NCI-H1092 treated with DMSO at 0.1 percent for 48 hours (cell line): ENCODE results near the gene CTIF.
A peak's percentile ranks its signal among the peaks of the same experiment; 100 is the strongest.

Source experiments
- DNase-seq: peaks from one replicate; lab custom pipeline; 2025; lab: John Stamatoyannopoulos, UW

The CTIF gene

DNA sequence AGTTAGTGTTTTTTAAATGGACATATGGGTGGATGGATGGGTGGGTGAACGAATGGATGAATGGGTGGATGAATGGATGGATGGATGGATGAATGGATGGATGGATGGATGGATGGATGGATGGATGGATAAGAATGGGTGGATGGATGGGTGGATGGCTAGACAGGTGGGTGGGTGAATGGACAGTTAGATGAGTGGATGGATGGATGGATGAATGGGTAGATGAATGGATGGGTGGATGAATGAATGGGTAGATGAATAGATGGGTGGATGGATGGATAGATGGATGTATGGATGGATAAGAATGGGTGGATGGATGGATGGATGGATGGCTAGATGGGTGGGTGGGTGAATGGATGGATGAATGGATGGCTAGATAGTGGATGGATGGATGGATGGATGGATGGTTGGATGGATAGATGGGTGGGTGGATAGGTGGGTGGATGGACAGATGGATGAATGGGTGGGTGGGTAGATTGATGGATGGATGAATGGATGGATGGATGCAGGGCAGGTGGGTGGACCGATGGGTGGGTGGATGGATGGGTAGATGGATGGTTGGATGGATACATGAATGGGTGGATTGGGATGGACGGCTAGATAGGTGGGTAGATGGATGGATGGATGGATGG is 64.0 kb downstream of the CTIF start:
- DNase-seq, result no peak

DNA sequence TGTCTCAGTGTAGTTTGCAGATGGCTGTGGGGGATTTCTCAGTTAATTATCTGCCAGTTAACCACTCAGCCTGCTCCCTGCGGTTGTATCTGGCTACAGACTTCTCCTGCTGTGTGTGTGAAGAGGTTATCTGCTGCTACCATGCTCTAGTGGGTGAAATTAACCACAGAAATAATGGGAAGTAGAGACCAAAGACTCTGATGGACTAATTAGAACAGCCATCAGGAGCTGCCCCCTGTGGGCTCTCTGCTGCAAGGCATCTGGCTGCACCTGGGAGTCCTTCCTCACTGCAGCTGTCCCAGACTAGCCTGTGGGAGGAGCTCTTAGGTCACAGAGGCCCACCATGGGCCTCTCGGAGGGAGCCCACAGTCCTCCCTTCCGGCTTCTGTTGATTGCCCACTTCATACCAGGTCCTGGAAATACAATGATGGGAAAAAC is 66.6 kb downstream of the CTIF start:
- peak; percentile 22 for DNase-seq

GRCh38 chr18:48607056-48607984 is 68.5 kb downstream of the CTIF start:
- DNase-seq, result no peak

DNA sequence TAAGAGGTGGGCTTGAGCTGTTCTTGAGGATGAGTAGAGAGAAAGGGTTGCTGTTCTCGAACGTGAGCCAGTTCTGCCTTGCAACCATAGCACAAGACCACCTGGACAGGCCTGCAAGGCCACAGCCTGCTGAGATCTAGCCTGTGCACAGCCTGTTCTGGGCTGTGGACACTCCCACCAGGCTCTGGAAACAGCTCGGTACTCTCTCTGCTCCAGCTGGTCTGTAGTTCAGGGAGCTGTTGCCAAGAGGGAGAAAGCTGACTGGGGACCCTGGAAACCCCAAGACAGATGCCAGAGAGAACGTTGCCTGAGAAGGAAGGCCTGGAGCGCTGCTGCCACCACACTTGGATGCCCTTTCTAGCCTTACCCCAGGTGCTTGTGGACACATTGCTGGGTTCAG is 69.8 kb downstream of the CTIF start:
- no peak for DNase-seq

DNA sequence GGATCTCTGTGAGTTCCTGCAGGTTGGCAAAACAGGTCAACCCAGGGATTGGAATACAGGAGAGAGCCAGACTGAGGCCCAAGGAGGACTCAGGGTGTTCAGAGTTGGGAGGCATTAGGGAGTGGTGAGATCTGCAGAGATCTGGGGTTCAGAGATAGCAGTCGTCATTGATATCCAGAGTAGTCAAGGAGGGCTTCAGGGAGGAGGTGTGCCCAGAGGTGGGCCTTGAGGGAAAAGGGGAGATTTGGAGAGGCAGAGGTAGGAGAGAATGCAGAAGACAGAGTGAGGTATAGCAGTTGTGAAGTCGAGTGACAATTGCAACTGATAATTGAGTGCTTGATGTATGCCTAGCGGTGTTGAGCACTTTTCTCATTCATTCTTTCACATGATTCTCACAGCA is 70.3 kb downstream of the CTIF start:
- no peak for DNase-seq

- DNase-seq, result no peak
Measured at GRCh38 chr18:48609820-48610815, 71.3 kb downstream of the CTIF start.

DNA sequence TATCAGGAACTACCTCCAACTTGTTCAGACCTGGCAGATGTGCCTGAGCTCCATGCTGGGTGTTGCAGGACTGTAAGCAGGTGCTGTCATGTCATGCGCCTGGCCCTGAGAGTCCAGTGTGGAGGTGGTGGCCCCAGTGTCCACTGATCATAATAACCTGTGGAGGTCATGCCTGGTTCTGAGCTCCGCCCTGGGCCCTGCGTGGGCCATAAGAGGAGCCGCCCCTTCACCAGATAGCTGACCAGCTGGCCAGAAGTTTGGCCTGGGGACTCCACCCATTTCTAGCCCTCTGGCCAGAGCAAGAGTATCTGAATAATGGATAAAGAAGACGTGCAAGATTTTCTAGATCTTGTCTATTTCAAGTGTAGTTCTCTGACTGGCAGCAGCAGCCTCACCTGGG is 72.4 kb downstream of the CTIF start:
- DNase-seq, result no peak

GRCh38 chr18:48611785-48612480 is 73.1 kb downstream of the CTIF start:
- no peak for DNase-seq

GRCh38 chr18:48612511-48612910 is 73.7 kb downstream of the CTIF start:
- DNase-seq, result no peak

DNA sequence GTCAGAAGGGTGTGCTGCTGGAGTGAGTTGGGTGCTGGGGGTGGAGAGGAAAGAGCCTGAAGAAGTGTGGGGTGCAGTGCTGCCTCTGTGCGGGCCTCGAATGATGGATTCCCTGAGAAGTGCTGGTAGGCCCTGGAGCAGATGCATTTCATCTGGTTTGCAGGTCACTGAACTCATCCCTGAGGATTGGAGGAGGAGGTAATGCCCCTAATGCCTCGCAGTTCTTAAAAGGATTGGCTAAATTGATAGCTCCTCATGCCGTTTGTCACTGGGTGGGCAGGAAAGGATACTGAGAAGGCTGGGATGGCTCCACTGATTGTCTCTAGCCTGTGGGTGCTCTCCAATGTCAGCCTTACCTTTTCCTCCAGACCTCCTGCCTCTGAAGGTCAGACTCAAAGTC is 74.1 kb downstream of the CTIF start:
- DNase-seq, result no peak

GRCh38 chr18:48613589-48614404 is 75.0 kb downstream of the CTIF start:
- DNase-seq, result no peak

DNA sequence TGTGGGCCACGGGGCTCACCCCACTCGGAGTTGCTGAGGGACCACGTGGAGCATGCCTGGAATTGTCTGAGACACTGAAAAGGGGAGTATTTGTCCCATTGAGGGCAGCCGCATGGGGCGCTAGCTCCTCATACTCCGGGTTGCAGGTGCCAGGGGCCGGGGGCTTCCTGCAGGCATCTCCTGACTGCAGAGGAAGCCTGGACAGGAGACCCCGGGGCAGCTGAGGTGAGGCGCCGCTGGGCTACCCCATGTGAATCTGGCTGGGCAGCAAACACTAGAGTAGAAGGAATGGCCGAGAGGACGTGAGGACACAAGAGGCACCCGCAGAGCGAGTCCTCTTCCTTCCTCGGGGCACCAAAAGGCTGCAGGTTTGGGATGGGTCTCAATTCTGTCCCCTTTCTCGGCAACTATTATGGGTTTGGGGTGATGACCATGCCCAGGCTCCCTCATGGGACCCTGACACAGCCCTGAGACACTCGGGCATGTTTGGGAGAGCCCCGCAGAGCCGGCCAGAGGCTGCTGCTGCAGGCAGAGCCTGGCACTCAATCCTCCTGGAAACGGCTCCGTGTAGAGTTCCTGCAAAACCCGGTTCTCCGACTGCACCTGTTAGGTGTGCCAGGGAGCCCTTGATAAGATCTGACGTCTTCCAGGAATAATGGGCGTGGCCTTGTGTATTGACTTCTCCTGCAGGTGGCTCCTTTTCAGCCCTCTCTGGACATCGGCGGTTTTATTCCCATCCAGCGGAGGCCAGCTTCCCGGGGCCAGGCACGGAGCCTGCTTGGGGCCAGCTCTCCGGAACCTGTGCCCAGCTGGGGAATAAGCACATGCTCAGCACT is 77.0 kb downstream of the CTIF start:
- DNase-seq, result no peak

DNA sequence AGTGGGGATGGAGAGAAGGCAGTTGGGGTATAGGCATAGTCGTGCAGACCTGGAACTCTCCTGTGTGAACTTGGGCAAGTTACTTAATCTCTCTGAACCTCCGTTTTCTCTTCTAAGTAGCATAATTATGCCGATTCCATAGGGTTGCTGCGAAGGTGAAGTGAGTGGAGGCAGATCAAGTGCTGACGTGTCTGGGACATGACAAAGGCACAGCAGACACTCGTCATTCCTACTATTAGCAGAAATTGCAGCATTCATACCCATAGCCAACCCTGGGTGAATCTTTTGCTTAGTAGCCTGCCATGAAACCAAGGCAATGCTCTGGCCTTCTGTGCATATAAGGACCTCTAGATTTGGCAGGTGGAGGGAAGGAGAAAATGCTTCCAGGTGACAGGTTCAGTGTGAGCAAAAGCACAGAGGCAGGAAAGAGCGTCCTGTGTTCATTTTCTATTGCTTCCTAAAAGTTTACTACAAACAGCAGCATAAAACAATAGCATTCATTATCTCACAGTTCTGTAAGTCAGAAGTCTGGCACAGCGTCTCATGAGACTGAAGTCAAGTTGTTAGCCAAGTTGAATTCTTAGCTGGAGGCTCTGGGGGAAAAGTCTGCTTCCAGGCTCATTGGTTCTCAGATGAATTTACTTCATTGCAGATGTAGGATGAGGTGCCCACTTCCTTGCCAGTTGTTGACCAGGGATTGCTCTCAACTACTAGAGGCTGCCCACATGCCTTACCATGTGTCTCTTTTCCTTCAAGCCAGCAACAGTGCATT is 77.8 kb downstream of the CTIF start:
- DNase-seq, result no peak

DNA sequence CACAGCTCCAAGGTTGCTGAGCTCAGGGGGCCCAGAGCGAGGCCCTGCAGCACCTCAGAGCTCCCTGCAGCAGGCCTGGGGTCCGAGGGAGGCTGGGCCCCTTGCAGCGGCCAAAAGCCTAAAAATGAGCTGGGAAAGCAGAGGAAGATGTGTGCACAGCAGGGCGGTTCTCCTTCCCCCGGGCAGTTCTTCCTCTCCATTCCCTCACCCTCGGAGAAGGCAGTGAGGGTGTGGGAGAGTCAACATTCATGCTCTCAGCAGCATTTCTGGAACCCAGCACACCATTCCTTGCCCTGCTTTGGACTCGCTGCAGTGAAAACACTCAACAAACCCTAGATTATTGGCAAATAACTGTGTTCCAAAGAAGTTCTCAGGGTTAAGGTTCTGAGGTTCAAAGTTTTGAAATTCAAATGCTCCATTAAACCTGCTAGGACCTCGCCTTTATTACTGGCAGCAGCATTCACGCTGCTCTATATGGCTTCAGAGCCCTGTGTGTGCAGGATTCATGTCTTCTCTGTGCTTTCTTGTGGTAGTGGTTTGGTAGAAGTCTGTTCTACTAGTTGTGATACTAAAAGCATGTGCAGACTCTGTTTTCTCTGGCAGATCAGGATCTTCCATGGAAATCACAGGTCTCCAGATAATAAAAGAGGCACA is 79.1 kb downstream of the CTIF start:
- no peak for DNase-seq

- DNase-seq, result no peak
Measured at GRCh38 chr18:48619016-48619415, 80.2 kb downstream of the CTIF start.

DNA sequence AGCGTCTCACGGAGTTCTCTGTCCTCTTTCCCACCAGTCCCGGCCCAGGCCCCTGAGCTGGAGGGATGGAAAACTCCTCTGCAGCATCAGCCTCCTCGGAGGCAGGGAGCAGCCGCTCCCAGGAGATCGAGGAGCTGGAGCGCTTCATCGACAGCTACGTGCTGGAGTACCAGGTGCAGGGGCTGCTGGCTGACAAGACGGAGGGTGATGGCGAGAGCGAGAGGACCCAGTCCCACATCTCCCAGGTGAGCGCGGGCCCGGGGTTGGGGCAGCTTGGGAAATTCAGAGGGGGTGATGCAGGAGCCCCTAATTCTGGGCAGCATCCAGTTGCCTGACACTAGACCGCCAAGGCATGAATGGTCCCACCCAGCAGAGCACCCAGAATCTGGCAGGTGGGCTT is 80.7 kb downstream of the CTIF start:
- DNase-seq, result no peak

GRCh38 chr18:48620071-48620470 is 81.2 kb downstream of the CTIF start:
- DNase-seq, result no peak

DNA sequence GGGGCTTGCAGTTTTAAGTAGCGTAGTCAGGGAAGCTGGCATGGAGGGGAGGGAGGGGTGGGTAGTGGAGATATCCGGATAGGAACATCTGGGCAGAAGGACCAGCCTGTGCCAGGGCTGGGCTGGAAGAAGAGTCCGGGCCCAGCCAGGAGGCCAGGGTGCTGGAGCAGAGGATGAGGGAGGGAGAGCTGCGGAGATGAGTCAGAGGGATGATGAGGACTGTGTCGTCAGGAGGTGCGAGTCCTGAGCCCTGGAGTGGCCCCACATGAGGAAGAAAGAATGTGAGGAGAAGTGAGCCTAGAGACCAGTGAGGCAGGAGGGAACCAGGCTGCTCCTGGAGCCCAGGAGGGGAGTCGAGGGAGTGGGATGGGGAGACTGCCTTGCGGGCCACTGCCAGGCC is 82.4 kb downstream of the CTIF start:
- DNase-seq, result no peak
